NCI-H1417 treated with DMSO at 0.1 percent for 48 hours (cell line): ENCODE data around the gene TLK1.

ENCODE experiments used
- DNase-seq: peaks from one replicate; lab custom pipeline; 2025; lab: John Stamatoyannopoulos, UW

Gene TLK1

GRCh38 chr2:171160119-171160955 lies at the start of gene TLK1:
TSS of gene TLK1 (minus strand) at chr2:171160893. CDS start at chr2:171160428, 465 bp downstream.
- no peak for DNase-seq

GRCh38 chr2:171210216-171210863 lies 49.6 kb upstream of the TLK1 start:
- no peak for DNase-seq

- no peak for DNase-seq
Measured at GRCh38 chr2:171208657-171209056, 48.0 kb upstream of the TLK1 start.

- DNase-seq = no peak
Measured at GRCh38 chr2:171206422-171207115, 45.9 kb upstream of the TLK1 start.

GRCh38 chr2:171205551-171205950 lies 44.9 kb upstream of the TLK1 start:
- no peak for DNase-seq

- no peak for DNase-seq
Measured at GRCh38 chr2:171201767-171202166, 41.1 kb upstream of the TLK1 start.

- DNase-seq = no peak
Measured at GRCh38 chr2:171201271-171201670, 40.6 kb upstream of the TLK1 start.

GRCh38 chr2:171200469-171200868 lies 39.8 kb upstream of the TLK1 start:
- no peak for DNase-seq

GRCh38 chr2:171191021-171191420 lies 30.3 kb upstream of the TLK1 start:
- DNase-seq = no peak

GRCh38 chr2:171187819-171188218 lies 27.1 kb upstream of the TLK1 start:
- DNase-seq = no peak

GRCh38 chr2:171187177-171187576 lies 26.5 kb upstream of the TLK1 start:
- no peak for DNase-seq

GRCh38 chr2:171185941-171186340 lies 25.2 kb upstream of the TLK1 start:
- DNase-seq = no peak

GRCh38 chr2:171185165-171185818 lies 24.6 kb upstream of the TLK1 start:
- DNase-seq = no peak

- no peak for DNase-seq
Measured at GRCh38 chr2:171181064-171182049, 20.7 kb upstream of the TLK1 start.

- no peak for DNase-seq
Measured at GRCh38 chr2:171180229-171180930, 19.7 kb upstream of the TLK1 start.

- no peak for DNase-seq
Measured at GRCh38 chr2:171178993-171179392, 18.3 kb upstream of the TLK1 start.

GRCh38 chr2:171176516-171176915 lies 15.8 kb upstream of the TLK1 start:
- DNase-seq = no peak

- DNase-seq = no peak
Measured at GRCh38 chr2:171174075-171174474, 13.4 kb upstream of the TLK1 start.

- no peak for DNase-seq
Measured at GRCh38 chr2:171173087-171173486, 12.4 kb upstream of the TLK1 start.

GRCh38 chr2:171171808-171172207 lies 11.1 kb upstream of the TLK1 start:
- no peak for DNase-seq
